ENCODE data around the gene XKR8. TPM values are rescaled to one million over a fixed set of nuclear protein-coding genes. Genes with fewer than 3 reads are reported as not detected.

Gene XKR8
- polyA plus RNA-seq, 2 donors = 2.8 to 4.2 TPM

DNA sequence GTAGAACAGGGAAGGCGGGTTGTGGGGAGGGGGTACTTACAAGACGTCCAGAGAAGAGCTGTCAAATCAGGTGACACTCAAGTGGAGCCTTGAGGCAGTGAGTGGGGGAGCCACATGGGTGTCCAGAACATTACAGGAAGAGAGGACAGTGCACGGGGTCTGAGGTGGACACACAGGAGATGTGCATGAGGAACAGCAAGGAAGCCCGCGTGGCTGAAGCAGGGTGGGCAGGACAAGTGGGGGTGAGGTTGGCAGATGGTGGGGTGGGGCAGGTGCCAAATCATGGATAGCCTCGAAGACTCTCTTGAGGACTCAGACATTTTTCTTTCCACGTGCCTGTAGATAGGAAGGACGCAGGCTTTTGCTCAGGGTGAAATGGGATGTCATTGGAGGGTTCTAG is 24.1 kb upstream of the XKR8 start:
- Histone ChIP-seq H3K27me3 (ENCODE audit: control insufficient read depth in 1 of 2, insufficient read depth in 2 of 2, low read length in 2 of 2) (no peaks in the 10 kb centered on the region), H3K4me1 (ENCODE audit: control insufficient read depth in 2 of 2, insufficient read depth in 2 of 2, low read length in 1 of 2) (peaks cover 4 to 5% of the 10 kb centered on the region in 2 donors), H3K9me3 (ENCODE audit: control insufficient read depth in 2 of 2, insufficient read depth in 1 of 2, low read depth in 1 of 2, low read length in 1 of 2) (no peaks in the 10 kb centered on the region), H3K27ac (ENCODE audit: low read depth in 2 of 2, low read length in 1 of 2) (no peak overlapping the region), H3K4me3 (ENCODE audit: low read depth in 1 of 2, low read length in 2 of 2) (no peak overlapping the region), H3K36me3 (ENCODE audit: control insufficient read depth in 2 of 2, insufficient read depth in 2 of 2, low read length in 1 of 2) (no peaks in the 10 kb centered on the region)
- 44 to 60% methylated on average over 8 of the region's 8 CpGs for WGBS, 2 donors

DNA sequence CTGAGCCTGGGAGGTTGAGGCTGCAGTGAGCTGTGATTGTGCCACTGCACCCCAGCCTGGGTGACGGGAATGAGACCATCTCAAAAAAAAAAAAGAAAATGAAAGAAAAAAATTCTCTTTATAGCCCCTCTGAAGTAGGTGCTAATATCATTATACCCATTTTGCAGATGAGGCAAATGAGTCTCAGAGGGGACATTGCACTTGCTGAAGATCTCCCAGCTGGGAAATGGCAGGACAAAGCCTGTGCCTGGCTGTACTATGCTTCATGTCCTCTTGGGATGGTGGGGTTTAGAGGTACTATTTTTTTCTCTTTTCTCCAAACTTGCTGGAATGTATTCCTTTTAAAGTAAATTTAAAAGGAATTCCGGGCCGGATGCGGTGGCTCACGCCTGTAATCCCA is 23.4 kb upstream of the XKR8 start:
- WGBS, 2 donors = 78 to 81% methylated on average over 5 of the region's 5 CpGs

DNA sequence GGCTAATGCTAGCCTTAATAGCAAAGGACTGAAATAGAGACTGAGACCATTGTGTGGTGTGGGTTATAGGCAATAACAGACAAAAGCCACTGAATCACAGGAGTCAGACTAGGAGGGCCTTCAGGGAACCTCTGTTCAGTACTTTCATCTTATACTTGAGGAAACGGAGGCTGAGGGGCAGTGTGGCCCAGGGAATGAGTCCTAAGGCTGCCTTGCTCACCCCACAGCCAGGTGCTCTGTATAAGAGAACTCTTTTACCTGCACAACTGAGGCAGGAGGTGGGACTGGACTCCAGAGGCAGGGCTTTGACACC is 22.3 kb upstream of the XKR8 start:
- Histone ChIP-seq H3K27ac (ENCODE audit: low read depth in 2 of 2, low read length in 1 of 2) (no peak overlapping the region), H3K27me3 (ENCODE audit: control insufficient read depth in 1 of 2, insufficient read depth in 2 of 2, low read length in 2 of 2) (no peaks in the 10 kb centered on the region), H3K36me3 (ENCODE audit: control insufficient read depth in 2 of 2, insufficient read depth in 2 of 2, low read length in 1 of 2) (no peaks in the 10 kb centered on the region), H3K9me3 (ENCODE audit: control insufficient read depth in 2 of 2, insufficient read depth in 1 of 2, low read depth in 1 of 2, low read length in 1 of 2) (no peaks in the 10 kb centered on the region), H3K4me1 (ENCODE audit: control insufficient read depth in 2 of 2, insufficient read depth in 2 of 2, low read length in 1 of 2) (peaks cover 4 to 5% of the 10 kb centered on the region in 2 donors), H3K4me3 (ENCODE audit: low read depth in 1 of 2, low read length in 2 of 2) (no peak overlapping the region)
- 88 to 90% methylated on average over 1 of the region's 1 CpG for WGBS, 2 donors

More for the DNA sequence above, 23.4 kb upstream of the XKR8 start:
- Histone ChIP-seq H3K36me3 (ENCODE audit: control insufficient read depth in 2 of 2, insufficient read depth in 2 of 2, low read length in 1 of 2) (no peaks in the 10 kb centered on the region), H3K4me3 (ENCODE audit: low read depth in 1 of 2, low read length in 2 of 2) (no peak overlapping the region), H3K27me3 (ENCODE audit: control insufficient read depth in 1 of 2, insufficient read depth in 2 of 2, low read length in 2 of 2) (no peaks in the 10 kb centered on the region), H3K9me3 (ENCODE audit: control insufficient read depth in 2 of 2, insufficient read depth in 1 of 2, low read depth in 1 of 2, low read length in 1 of 2) (no peaks in the 10 kb centered on the region), H3K4me1 (ENCODE audit: control insufficient read depth in 2 of 2, insufficient read depth in 2 of 2, low read length in 1 of 2) (peaks cover 4 to 5% of the 10 kb centered on the region in 2 donors), H3K27ac (ENCODE audit: low read depth in 2 of 2, low read length in 1 of 2) (no peak overlapping the region)

DNA sequence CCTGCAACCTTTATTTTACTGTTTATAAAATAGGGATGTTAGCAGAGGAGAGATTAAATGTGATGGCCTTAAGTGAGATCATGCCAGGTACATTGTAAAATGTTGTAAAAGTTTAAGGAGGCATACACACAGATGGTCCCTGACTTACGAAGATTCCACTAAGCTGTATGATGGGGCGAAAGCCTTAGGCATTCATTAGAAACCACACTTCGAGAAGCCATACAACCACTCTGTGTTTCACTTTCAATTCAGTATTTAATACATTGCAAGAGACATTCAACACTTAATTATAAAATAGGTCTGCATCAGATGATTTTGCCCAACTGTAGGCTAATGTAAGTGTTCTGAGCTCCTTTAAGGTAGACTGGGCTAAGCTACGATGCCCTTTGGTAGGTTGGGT is 21.3 kb upstream of the XKR8 start:
- Histone ChIP-seq H3K27ac (ENCODE audit: low read depth in 2 of 2, low read length in 1 of 2) (no peak overlapping the region), H3K27me3 (ENCODE audit: control insufficient read depth in 1 of 2, insufficient read depth in 2 of 2, low read length in 2 of 2) (no peaks in the 10 kb centered on the region), H3K4me1 (ENCODE audit: control insufficient read depth in 2 of 2, insufficient read depth in 2 of 2, low read length in 1 of 2) (peaks cover 4 to 5% of the 10 kb centered on the region in 2 donors), H3K36me3 (ENCODE audit: control insufficient read depth in 2 of 2, insufficient read depth in 2 of 2, low read length in 1 of 2) (no peaks in the 10 kb centered on the region), H3K9me3 (ENCODE audit: control insufficient read depth in 2 of 2, insufficient read depth in 1 of 2, low read depth in 1 of 2, low read length in 1 of 2) (no peaks in the 10 kb centered on the region), H3K4me3 (ENCODE audit: low read depth in 1 of 2, low read length in 2 of 2) (no peak overlapping the region)
- 83% methylated on average over 4 of the region's 4 CpGs for WGBS, 2 donors

DNA sequence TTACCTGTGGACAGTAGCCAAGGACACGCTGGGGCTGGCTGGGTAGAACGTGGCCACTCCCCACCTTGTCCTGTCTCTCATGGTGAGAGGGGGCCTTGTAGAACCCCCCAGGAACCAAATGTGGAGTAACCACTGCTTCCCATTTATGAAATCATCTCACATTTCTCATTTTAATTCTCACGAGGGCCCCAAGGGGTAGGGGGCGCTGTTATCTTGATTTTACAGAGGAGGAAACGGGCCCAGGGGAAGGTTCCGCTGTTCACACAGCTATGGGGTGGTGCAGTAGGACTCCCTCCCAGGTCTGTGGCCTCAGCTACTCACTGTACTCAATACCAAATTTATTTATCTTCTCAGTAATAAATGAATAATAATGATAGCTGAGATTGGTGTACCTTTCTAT is 19.5 kb upstream of the XKR8 start:
- H3K27me3 ChIP-seq (ENCODE audit: control insufficient read depth in 1 of 2, insufficient read depth in 2 of 2, low read length in 2 of 2) = no peaks in the 10 kb centered on the region

GRCh38 chr1:27940870-27941560 is 18.8 kb upstream of the XKR8 start:
- H3K27ac ChIP-seq (ENCODE audit: low read depth in 2 of 2, low read length in 1 of 2) = no peak overlapping the region
- no peaks in the 10 kb centered on the region for H3K4me1 ChIP-seq (ENCODE audit: control insufficient read depth in 2 of 2, insufficient read depth in 2 of 2, low read length in 1 of 2)
- no peaks in the 10 kb centered on the region for H3K27me3 ChIP-seq (ENCODE audit: control insufficient read depth in 1 of 2, insufficient read depth in 2 of 2, low read length in 2 of 2)
- WGBS, 2 donors = 91 to 92% methylated on average over 9 of the region's 9 CpGs
- H3K36me3 ChIP-seq (ENCODE audit: control insufficient read depth in 2 of 2, insufficient read depth in 2 of 2, low read length in 1 of 2) = no peaks in the 10 kb centered on the region
- no peaks in the 10 kb centered on the region for H3K9me3 ChIP-seq (ENCODE audit: control insufficient read depth in 2 of 2, insufficient read depth in 1 of 2, low read depth in 1 of 2, low read length in 1 of 2)
- no peak overlapping the region for H3K4me3 ChIP-seq (ENCODE audit: low read depth in 1 of 2, low read length in 2 of 2)

More for the DNA sequence above, 19.5 kb upstream of the XKR8 start:
- Histone ChIP-seq H3K36me3 (ENCODE audit: control insufficient read depth in 2 of 2, insufficient read depth in 2 of 2, low read length in 1 of 2) (no peaks in the 10 kb centered on the region), H3K4me3 (ENCODE audit: low read depth in 1 of 2, low read length in 2 of 2) (no peak overlapping the region), H3K27ac (ENCODE audit: low read depth in 2 of 2, low read length in 1 of 2) (no peak overlapping the region), H3K9me3 (ENCODE audit: control insufficient read depth in 2 of 2, insufficient read depth in 1 of 2, low read depth in 1 of 2, low read length in 1 of 2) (no peaks in the 10 kb centered on the region), H3K4me1 (ENCODE audit: control insufficient read depth in 2 of 2, insufficient read depth in 2 of 2, low read length in 1 of 2) (peaks cover 0 to 3% of the 10 kb centered on the region in 2 donors)
- 41 to 46% methylated on average over 6 of the region's 6 CpGs for whole genome bisulfite sequencing, 2 donors

DNA sequence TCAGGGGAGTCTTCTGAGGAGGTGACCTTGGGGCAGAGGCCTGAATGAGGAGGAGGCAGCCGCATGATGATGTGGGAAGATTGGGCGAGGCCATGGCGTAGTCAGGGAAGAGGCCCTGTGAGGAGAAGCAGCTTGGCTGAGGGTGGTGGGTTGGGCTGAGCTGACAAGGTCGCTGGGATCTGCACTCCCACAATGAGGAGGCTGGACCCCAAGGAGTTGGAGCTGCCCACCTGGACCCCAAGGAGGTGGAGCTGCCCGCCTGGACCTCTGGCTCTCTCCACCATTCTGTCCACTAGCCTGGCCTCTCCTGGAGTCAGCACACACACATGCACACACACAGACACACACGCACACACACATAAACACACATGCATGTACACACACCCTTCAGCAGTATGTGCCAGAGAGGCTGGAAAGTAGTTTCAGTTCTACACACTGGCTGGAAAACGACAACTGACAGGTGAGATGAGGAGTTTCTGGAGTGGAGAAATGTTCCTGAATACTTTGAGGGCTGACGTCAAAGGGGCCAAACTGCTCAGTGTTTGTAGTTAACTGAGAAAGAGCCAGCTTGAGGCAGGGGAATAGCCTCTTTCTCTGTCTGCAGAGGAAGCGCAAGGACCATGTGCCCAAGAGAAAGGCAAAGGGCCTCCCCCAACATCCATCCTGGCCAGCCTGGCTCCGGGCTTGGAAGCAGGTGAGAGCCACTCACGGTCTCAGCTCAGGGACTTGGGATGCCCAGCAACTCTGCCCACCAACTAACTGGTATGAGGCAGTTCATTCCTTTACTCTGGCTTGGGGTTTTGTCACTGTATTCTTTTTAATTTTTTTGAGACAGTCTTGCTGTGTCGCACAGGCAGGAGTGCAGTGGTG is 17.9 kb upstream of the XKR8 start:
- Histone ChIP-seq H3K27ac (ENCODE audit: low read depth in 2 of 2, low read length in 1 of 2) (no peak overlapping the region), H3K27me3 (ENCODE audit: control insufficient read depth in 1 of 2, insufficient read depth in 2 of 2, low read length in 2 of 2) (no peaks in the 10 kb centered on the region), H3K36me3 (ENCODE audit: control insufficient read depth in 2 of 2, insufficient read depth in 2 of 2, low read length in 1 of 2) (no peaks in the 10 kb centered on the region), H3K4me3 (ENCODE audit: low read depth in 1 of 2, low read length in 2 of 2) (no peak overlapping the region), H3K9me3 (ENCODE audit: control insufficient read depth in 2 of 2, insufficient read depth in 1 of 2, low read depth in 1 of 2, low read length in 1 of 2) (no peaks in the 10 kb centered on the region), H3K4me1 (ENCODE audit: control insufficient read depth in 2 of 2, insufficient read depth in 2 of 2, low read length in 1 of 2) (no peaks in the 10 kb centered on the region)
- 86 to 89% methylated on average over 12 of the region's 12 CpGs for WGBS, 2 donors

DNA sequence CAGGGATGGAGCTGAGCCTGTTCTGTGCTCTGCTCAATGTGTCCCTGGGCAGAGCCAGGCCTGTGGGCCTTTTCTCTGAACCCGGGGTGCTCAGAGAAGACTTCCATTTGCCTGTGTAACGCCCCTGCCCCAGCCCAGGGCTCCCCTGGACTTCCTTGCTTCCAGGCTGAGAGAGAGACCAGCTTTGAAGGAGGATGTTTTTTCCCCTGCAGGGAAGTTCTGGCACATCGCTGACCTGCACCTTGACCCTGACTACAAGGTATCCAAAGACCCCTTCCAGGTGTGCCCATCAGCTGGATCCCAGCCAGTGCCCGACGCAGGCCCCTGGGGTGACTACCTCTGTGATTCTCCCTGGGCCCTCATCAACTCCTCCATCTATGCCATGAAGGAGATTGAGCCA is 14.8 kb upstream of the XKR8 start:
- H3K27ac ChIP-seq (ENCODE audit: low read depth in 2 of 2, low read length in 1 of 2) = no peak overlapping the region
- WGBS, 2 donors = 89 to 91% methylated on average over 5 of the region's 5 CpGs
- H3K27me3 ChIP-seq (ENCODE audit: control insufficient read depth in 1 of 2, insufficient read depth in 2 of 2, low read length in 2 of 2) = no peaks in the 10 kb centered on the region
- no peaks in the 10 kb centered on the region for H3K4me1 ChIP-seq (ENCODE audit: control insufficient read depth in 2 of 2, insufficient read depth in 2 of 2, low read length in 1 of 2)
- no peaks in the 10 kb centered on the region for H3K9me3 ChIP-seq (ENCODE audit: control insufficient read depth in 2 of 2, insufficient read depth in 1 of 2, low read depth in 1 of 2, low read length in 1 of 2)
- no peak overlapping the region for H3K4me3 ChIP-seq (ENCODE audit: low read depth in 1 of 2, low read length in 2 of 2)
- no peaks in the 10 kb centered on the region for H3K36me3 ChIP-seq (ENCODE audit: control insufficient read depth in 2 of 2, insufficient read depth in 2 of 2, low read length in 1 of 2)

DNA sequence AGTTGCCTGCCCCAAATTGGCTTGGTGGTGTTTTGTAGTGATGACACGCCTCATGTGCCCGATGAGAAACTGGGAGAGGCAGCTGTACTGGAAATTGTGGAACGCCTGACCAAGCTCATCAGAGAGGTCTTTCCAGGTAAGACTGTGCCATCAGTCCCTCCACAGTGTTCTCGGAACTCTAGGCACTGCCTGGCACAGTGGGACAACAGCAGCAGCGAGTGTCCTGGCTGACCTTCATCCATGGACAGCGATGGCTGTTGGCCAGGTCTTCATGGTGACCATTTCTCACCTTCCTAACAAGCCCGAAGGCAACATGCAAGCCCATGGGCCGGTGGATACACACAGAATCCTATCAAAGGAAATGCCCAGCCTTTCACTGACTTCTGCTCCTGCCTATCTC is 10.7 kb upstream of the XKR8 start:
- Histone ChIP-seq H3K27me3 (ENCODE audit: control insufficient read depth in 1 of 2, insufficient read depth in 2 of 2, low read length in 2 of 2) (no peaks in the 10 kb centered on the region), H3K4me1 (ENCODE audit: control insufficient read depth in 2 of 2, insufficient read depth in 2 of 2, low read length in 1 of 2) (no peaks in the 10 kb centered on the region), H3K36me3 (ENCODE audit: control insufficient read depth in 2 of 2, insufficient read depth in 2 of 2, low read length in 1 of 2) (no peaks in the 10 kb centered on the region), H3K4me3 (ENCODE audit: low read depth in 1 of 2, low read length in 2 of 2) (no peak overlapping the region), H3K9me3 (ENCODE audit: control insufficient read depth in 2 of 2, insufficient read depth in 1 of 2, low read depth in 1 of 2, low read length in 1 of 2) (no peaks in the 10 kb centered on the region), H3K27ac (ENCODE audit: low read depth in 2 of 2, low read length in 1 of 2) (no peak overlapping the region)
- WGBS, 2 donors = 88 to 90% methylated on average over 8 of the region's 8 CpGs

GRCh38 chr1:27951396-27951795 is 8.4 kb upstream of the XKR8 start:
- Histone ChIP-seq H3K4me3 (ENCODE audit: low read depth in 1 of 2, low read length in 2 of 2) (no peak overlapping the region), H3K4me1 (ENCODE audit: control insufficient read depth in 2 of 2, insufficient read depth in 2 of 2, low read length in 1 of 2) (no peaks in the 10 kb centered on the region), H3K36me3 (ENCODE audit: control insufficient read depth in 2 of 2, insufficient read depth in 2 of 2, low read length in 1 of 2) (no peaks in the 10 kb centered on the region), H3K27ac (ENCODE audit: low read depth in 2 of 2, low read length in 1 of 2) (no peak overlapping the region), H3K27me3 (ENCODE audit: control insufficient read depth in 1 of 2, insufficient read depth in 2 of 2, low read length in 2 of 2) (no peaks in the 10 kb centered on the region), H3K9me3 (ENCODE audit: control insufficient read depth in 2 of 2, insufficient read depth in 1 of 2, low read depth in 1 of 2, low read length in 1 of 2) (no peaks in the 10 kb centered on the region)
- 65 to 67% methylated on average over 3 of the region's 3 CpGs for WGBS, 2 donors

All from esophagus (tissue), 2 donors.